ENCODE data around the gene AQP11.

AQP11 gene

DNA sequence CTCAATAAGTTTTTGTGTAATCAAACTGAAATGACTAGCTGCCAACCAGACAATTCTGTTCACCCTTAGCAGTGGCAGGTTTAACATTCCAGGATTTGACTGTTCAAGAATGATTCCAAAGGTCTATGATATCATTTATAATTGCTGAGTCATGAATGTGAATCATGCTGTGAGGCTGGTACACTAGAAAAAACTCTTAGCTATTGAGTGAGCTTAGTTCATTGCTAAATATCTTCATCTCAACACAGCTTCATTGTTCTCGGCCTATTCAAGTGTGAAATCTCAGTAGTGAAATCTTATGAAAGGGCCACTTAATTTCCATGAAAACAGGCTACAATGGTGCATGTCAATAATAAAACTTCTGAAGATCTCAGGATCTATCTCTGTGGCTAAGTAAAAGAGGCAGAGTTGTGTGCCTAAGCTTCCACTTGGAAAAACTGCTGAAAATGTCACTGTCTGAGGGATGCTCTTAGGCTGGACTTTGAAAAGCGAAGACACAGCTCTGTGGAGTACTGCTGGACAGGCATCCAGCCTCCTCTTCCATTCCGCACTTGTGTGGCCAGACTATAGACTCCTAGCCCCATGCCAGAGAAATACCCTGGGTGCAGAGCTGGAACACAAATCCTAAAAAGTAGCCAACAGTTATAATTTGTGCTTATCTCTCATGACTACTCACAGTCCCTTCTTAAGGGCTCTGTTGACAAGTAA lies 12.8 kb downstream of the AQP11 start:
- no peak for DNase-seq (ENCODE audit: low read depth in 1 of 2, low spot score in 1 of 2)
- Histone ChIP-seq H3K27ac (replicated peaks) (no peak overlapping the region), H3K4me3 (replicated peaks; ENCODE audit: insufficient read depth, low read length) (no peak overlapping the region), H3K27me3 (ENCODE audit: insufficient read depth, poor library complexity, severe bottlenecking) (no peaks in the 10 kb centered on the region)
- TF ChIP-seq, protein P1, sequence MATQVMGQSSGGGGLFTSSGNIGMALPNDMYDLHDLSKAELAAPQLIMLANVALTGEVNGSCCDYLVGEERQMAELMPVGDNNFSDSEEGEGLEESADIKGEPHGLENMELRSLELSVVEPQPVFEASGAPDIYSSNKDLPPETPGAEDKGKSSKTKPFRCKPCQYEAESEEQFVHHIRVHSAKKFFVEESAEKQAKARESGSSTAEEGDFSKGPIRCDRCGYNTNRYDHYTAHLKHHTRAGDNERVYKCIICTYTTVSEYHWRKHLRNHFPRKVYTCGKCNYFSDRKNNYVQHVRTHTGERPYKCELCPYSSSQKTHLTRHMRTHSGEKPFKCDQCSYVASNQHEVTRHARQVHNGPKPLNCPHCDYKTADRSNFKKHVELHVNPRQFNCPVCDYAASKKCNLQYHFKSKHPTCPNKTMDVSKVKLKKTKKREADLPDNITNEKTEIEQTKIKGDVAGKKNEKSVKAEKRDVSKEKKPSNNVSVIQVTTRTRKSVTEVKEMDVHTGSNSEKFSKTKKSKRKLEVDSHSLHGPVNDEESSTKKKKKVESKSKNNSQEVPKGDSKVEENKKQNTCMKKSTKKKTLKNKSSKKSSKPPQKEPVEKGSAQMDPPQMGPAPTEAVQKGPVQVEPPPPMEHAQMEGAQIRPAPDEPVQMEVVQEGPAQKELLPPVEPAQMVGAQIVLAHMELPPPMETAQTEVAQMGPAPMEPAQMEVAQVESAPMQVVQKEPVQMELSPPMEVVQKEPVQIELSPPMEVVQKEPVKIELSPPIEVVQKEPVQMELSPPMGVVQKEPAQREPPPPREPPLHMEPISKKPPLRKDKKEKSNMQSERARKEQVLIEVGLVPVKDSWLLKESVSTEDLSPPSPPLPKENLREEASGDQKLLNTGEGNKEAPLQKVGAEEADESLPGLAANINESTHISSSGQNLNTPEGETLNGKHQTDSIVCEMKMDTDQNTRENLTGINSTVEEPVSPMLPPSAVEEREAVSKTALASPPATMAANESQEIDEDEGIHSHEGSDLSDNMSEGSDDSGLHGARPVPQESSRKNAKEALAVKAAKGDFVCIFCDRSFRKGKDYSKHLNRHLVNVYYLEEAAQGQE (IDR thresholded peaks at IDR 0.05; ENCODE audit: insufficient replicate concordance, low read depth): no peak
- TF ChIP-seq POLR2AphosphoS5 (IDR thresholded peaks at IDR 0.05; ENCODE audit: low read depth) (no peak), GABPA (IDR thresholded peaks at IDR 0.05; ENCODE audit: low read depth) (no peak), SPI1 (IDR thresholded peaks at IDR 0.05; ENCODE audit: borderline replicate concordance, low read depth) (no peak)
- TF ChIP-seq, protein P2, sequence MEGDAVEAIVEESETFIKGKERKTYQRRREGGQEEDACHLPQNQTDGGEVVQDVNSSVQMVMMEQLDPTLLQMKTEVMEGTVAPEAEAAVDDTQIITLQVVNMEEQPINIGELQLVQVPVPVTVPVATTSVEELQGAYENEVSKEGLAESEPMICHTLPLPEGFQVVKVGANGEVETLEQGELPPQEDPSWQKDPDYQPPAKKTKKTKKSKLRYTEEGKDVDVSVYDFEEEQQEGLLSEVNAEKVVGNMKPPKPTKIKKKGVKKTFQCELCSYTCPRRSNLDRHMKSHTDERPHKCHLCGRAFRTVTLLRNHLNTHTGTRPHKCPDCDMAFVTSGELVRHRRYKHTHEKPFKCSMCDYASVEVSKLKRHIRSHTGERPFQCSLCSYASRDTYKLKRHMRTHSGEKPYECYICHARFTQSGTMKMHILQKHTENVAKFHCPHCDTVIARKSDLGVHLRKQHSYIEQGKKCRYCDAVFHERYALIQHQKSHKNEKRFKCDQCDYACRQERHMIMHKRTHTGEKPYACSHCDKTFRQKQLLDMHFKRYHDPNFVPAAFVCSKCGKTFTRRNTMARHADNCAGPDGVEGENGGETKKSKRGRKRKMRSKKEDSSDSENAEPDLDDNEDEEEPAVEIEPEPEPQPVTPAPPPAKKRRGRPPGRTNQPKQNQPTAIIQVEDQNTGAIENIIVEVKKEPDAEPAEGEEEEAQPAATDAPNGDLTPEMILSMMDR (IDR thresholded peaks at IDR 0.05; ENCODE audit: insufficient read depth, low read length): no peak

DNA sequence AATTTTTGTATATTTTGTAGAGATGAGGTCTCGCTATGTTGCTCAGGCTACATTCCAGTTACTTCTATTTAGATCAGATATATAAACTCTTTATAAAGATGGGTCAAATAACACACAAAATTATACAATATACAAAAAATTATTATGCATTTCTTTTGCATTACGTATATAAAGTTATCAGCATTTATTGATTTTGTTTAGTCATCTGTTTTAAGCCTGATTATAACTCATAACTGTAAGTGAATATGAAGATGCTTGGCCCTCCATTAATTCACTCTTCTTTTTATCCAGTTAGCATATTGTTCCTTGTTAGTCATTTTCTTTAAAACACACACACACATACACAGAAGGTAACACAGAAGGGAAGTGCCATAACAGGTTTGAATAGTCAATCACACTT lies 14.5 kb downstream of the AQP11 start:
- TF ChIP-seq, protein P2 (IDR thresholded peaks at IDR 0.05; ENCODE audit: insufficient read depth, low read length): no peak
- TF ChIP-seq SPI1 (IDR thresholded peaks at IDR 0.05; ENCODE audit: borderline replicate concordance, low read depth): no peak
- TF ChIP-seq POLR2AphosphoS5 (IDR thresholded peaks at IDR 0.05; ENCODE audit: low read depth): no peak
- TF ChIP-seq, protein P1 (IDR thresholded peaks at IDR 0.05; ENCODE audit: insufficient replicate concordance, low read depth): no peak
- TF ChIP-seq GABPA (IDR thresholded peaks at IDR 0.05; ENCODE audit: low read depth): no peak
- H3K4me3 ChIP-seq (replicated peaks; ENCODE audit: insufficient read depth, low read length): no peak overlapping the region
- H3K27ac ChIP-seq (replicated peaks): no peak overlapping the region
- no peak for DNase-seq (ENCODE audit: low read depth in 1 of 2, low spot score in 1 of 2)
- no peaks in the 10 kb centered on the region for H3K27me3 ChIP-seq (ENCODE audit: insufficient read depth, poor library complexity, severe bottlenecking)

DNA sequence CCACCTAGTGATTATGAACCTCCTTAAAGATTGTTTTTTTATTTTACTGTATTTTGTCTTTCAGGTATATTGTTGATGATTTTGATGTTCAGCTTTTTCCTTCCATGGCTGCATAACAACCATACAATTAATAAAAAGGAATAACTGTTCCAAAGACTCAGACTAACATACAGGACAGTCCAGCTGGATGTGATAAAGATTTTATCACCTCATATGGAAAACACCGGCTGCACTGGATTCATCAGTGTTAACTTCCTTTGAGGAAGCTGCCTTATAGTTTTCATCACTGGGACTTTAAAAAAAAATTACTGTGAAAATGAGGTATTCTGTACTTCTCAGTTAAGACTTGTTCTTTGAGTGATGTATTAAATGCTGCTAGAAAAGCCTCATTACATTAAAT lies 19.5 kb downstream of the AQP11 start:
- no peak overlapping the region for H3K4me3 ChIP-seq (replicated peaks; ENCODE audit: insufficient read depth, low read length)
- TF ChIP-seq GABPA (IDR thresholded peaks at IDR 0.05; ENCODE audit: low read depth) (no peak), SPI1 (IDR thresholded peaks at IDR 0.05; ENCODE audit: borderline replicate concordance, low read depth) (no peak), POLR2AphosphoS5 (IDR thresholded peaks at IDR 0.05; ENCODE audit: low read depth) (no peak)
- TF ChIP-seq, protein P1 (IDR thresholded peaks at IDR 0.05; ENCODE audit: insufficient replicate concordance, low read depth): no peak
- TF ChIP-seq, protein P2 (IDR thresholded peaks at IDR 0.05; ENCODE audit: insufficient read depth, low read length): no peak
- no peak for DNase-seq (ENCODE audit: low read depth in 1 of 2, low spot score in 1 of 2)
- H3K27ac ChIP-seq (replicated peaks): no peak overlapping the region
- H3K27me3 ChIP-seq (ENCODE audit: insufficient read depth, poor library complexity, severe bottlenecking): no peaks in the 10 kb centered on the region
